ENCODE measurements around the gene MS4A15. TPM values are rescaled to one million over a fixed set of nuclear protein-coding genes. Genes with fewer than 3 reads are reported as not detected.
A peak's percentile ranks its signal among the peaks of the same experiment; 100 is the strongest.
"Not testable (repeated sequence)": the region's sequence is repeated elsewhere in the genome, so short reads cannot be mapped to it uniquely, and the experiment has no call there.

Gene MS4A15
- polyA plus RNA-seq (2013): not detected

GRCh38 chr11:60756307-60757032, at the start of gene MS4A15:
Gene MS4A15, plus strand, starts transcription at chr11:60756867. Its CDS starts 6,867 bp downstream, at chr11:60763734.
- POLR2A ChIA-PET: no interaction called here
- 70% methylated on average over 11 of the region's 14 CpGs for WGBS (ENCODE audit: insufficient coverage)
- peak; percentile 52 to 77 (median 75) for DNase-seq

GRCh38 chr11:60706931-60707330, 49.7 kb upstream of the MS4A15 start:
- H3K27ac ChIP-seq (ENCODE audit: insufficient read depth in 1 of 2, low read depth in 1 of 2, low read length in 2 of 2, poor library complexity in 1 of 2, severe bottlenecking in 2 of 2): no peak overlapping the region
- no peaks in the 10 kb centered on the region for H3K36me3 ChIP-seq (ENCODE audit: control insufficient read depth in 4 of 4, insufficient read depth in 4 of 4, low read length in 3 of 4)
- ChIA-PET POLR2A (no interaction called here), CTCF (interaction anchor here (0.7 kb wide), 1 partner anchor 178 kb away, joined by 3 read pairs; no protein-coding TSS in a partner anchor)
- WGBS (ENCODE audit: insufficient coverage): 92% methylated on average over 4 of the region's 5 CpGs
- H3K4me1 ChIP-seq (ENCODE audit: control extremely low read depth in 1 of 4, control insufficient read depth in 4 of 4, insufficient read depth in 4 of 4, low read length in 3 of 4): no peaks in the 10 kb centered on the region
- peaks cover 0 to 2% (median 0%) of the 10 kb centered on the region in 5 experiments for H3K27me3 ChIP-seq (replicated peaks in 2 of 5; ENCODE audit: control insufficient read depth in 4 of 5, insufficient read depth in 5 of 5, low read length in 4 of 5)
- H3K4me3 ChIP-seq (ENCODE audit: control insufficient read depth in 1 of 7, extremely low read depth in 1 of 7, insufficient read depth in 4 of 7, low read depth in 2 of 7, low read length in 6 of 7): no peak overlapping the region
- no peaks in the 10 kb centered on the region for H3K9me3 ChIP-seq (ENCODE audit: control extremely low read depth in 1 of 5, control insufficient read depth in 4 of 5, insufficient read depth in 2 of 5, low read depth in 1 of 5, low read length in 4 of 5)
- no peak for DNase-seq

More at GRCh38 chr11:60756307-60757032, at the start of gene MS4A15:
- no peaks in the 10 kb centered on the region for H3K9me3 ChIP-seq (ENCODE audit: control extremely low read depth in 1 of 5, control insufficient read depth in 4 of 5, insufficient read depth in 2 of 5, low read depth in 1 of 5, low read length in 4 of 5)
- no peak within 1 kb of the TSS for H3K27ac ChIP-seq (ENCODE audit: insufficient read depth in 1 of 2, low read depth in 1 of 2, low read length in 2 of 2, poor library complexity in 1 of 2, severe bottlenecking in 2 of 2)
- H3K36me3 ChIP-seq (ENCODE audit: control insufficient read depth in 4 of 4, insufficient read depth in 4 of 4, low read length in 3 of 4): no peaks in the 10 kb centered on the region
- peaks cover 0 to 5% (median 2%) of the 10 kb centered on the region in 5 experiments for H3K27me3 ChIP-seq (replicated peaks in 2 of 5; ENCODE audit: control insufficient read depth in 4 of 5, insufficient read depth in 5 of 5, low read length in 4 of 5)
- CTCF ChIA-PET: interaction anchor here (1.2 to 1.7 kb wide), 4 partner anchors 9 to 55 kb away, joined by 3 to 10 read pairs (median 4); no protein-coding TSS in a partner anchor
- H3K4me3 ChIP-seq (ENCODE audit: control insufficient read depth in 1 of 7, extremely low read depth in 1 of 7, insufficient read depth in 4 of 7, low read depth in 2 of 7, low read length in 6 of 7): no peak within 1 kb of the TSS
- H3K4me1 ChIP-seq (ENCODE audit: control extremely low read depth in 1 of 4, control insufficient read depth in 4 of 4, insufficient read depth in 4 of 4, low read length in 3 of 4): peaks cover 4 to 21% (median 15%) of the 10 kb centered on the region in 4 experiments

- no peak for DNase-seq
- 93% methylated on average over 4 of the region's 4 CpGs for WGBS (ENCODE audit: insufficient coverage)
- ChIA-PET CTCF (interaction anchor here (1.5 kb wide), 1 partner anchor 9 kb away, joined by 5 read pairs; no protein-coding TSS in a partner anchor), POLR2A (no interaction called here)
- H3K4me3 ChIP-seq (ENCODE audit: control insufficient read depth in 1 of 7, extremely low read depth in 1 of 7, insufficient read depth in 4 of 7, low read depth in 2 of 7, low read length in 6 of 7): no peak overlapping the region
- H3K27ac ChIP-seq (ENCODE audit: insufficient read depth in 1 of 2, low read depth in 1 of 2, low read length in 2 of 2, poor library complexity in 1 of 2, severe bottlenecking in 2 of 2): no peak overlapping the region
- no peaks in the 10 kb centered on the region for H3K4me1 ChIP-seq (ENCODE audit: control extremely low read depth in 1 of 4, control insufficient read depth in 4 of 4, insufficient read depth in 4 of 4, low read length in 3 of 4)
- H3K36me3 ChIP-seq (ENCODE audit: control insufficient read depth in 4 of 4, insufficient read depth in 4 of 4, low read length in 3 of 4): no peaks in the 10 kb centered on the region
- H3K9me3 ChIP-seq (ENCODE audit: control extremely low read depth in 1 of 5, control insufficient read depth in 4 of 5, insufficient read depth in 2 of 5, low read depth in 1 of 5, low read length in 4 of 5): no peaks in the 10 kb centered on the region
- peaks cover 0 to 2% (median 0%) of the 10 kb centered on the region in 5 experiments for H3K27me3 ChIP-seq (replicated peaks in 2 of 5; ENCODE audit: control insufficient read depth in 4 of 5, insufficient read depth in 5 of 5, low read length in 4 of 5)
These were observed 46.2 kb upstream of the MS4A15 start for GRCh38 chr11:60710482-60710881.

GRCh38 chr11:60711276-60711675, 45.4 kb upstream of the MS4A15 start:
- ChIA-PET POLR2A (no interaction called here), CTCF (interaction anchor here (1.5 kb wide), 1 partner anchor 10 kb away, joined by 5 read pairs; no protein-coding TSS in a partner anchor)
- DNase-seq: no peak
- Histone ChIP-seq H3K4me1 (ENCODE audit: control extremely low read depth in 1 of 4, control insufficient read depth in 4 of 4, insufficient read depth in 4 of 4, low read length in 3 of 4) (no peaks in the 10 kb centered on the region), H3K27me3 (replicated peaks in 2 of 5; ENCODE audit: control insufficient read depth in 4 of 5, insufficient read depth in 5 of 5, low read length in 4 of 5) (peaks cover 0 to 2% (median 0%) of the 10 kb centered on the region in 5 experiments), H3K27ac (ENCODE audit: insufficient read depth in 1 of 2, low read depth in 1 of 2, low read length in 2 of 2, poor library complexity in 1 of 2, severe bottlenecking in 2 of 2) (no peak overlapping the region), H3K9me3 (ENCODE audit: control extremely low read depth in 1 of 5, control insufficient read depth in 4 of 5, insufficient read depth in 2 of 5, low read depth in 1 of 5, low read length in 4 of 5) (no peaks in the 10 kb centered on the region), H3K4me3 (ENCODE audit: control insufficient read depth in 1 of 7, extremely low read depth in 1 of 7, insufficient read depth in 4 of 7, low read depth in 2 of 7, low read length in 6 of 7) (no peak overlapping the region), H3K36me3 (ENCODE audit: control insufficient read depth in 4 of 4, insufficient read depth in 4 of 4, low read length in 3 of 4) (no peaks in the 10 kb centered on the region)
- WGBS (ENCODE audit: insufficient coverage): 100% methylated on average over 4 of the region's 4 CpGs

- not testable (repeated sequence) for H3K27me3 ChIP-seq (replicated peaks in 2 of 5; ENCODE audit: control insufficient read depth in 4 of 5, insufficient read depth in 5 of 5, low read length in 4 of 5)
These were observed 43.2 kb upstream of the MS4A15 start for GRCh38 chr11:60713423-60713822.

GRCh38 chr11:60717956-60718355, 38.7 kb upstream of the MS4A15 start:
- H3K27ac ChIP-seq (ENCODE audit: insufficient read depth in 1 of 2, low read depth in 1 of 2, low read length in 2 of 2, poor library complexity in 1 of 2, severe bottlenecking in 2 of 2): no peak overlapping the region
- DNase-seq: no peak
- H3K4me3 ChIP-seq (ENCODE audit: control insufficient read depth in 1 of 7, extremely low read depth in 1 of 7, insufficient read depth in 4 of 7, low read depth in 2 of 7, low read length in 6 of 7): no peak overlapping the region
- H3K36me3 ChIP-seq (ENCODE audit: control insufficient read depth in 4 of 4, insufficient read depth in 4 of 4, low read length in 3 of 4): no peaks in the 10 kb centered on the region
- ChIA-PET POLR2A (no interaction called here), CTCF (interaction anchor here (0.8 kb wide), 1 partner anchor 17 kb away, joined by 3 read pairs; no protein-coding TSS in a partner anchor)
- peaks cover 0 to 5% (median 0%) of the 10 kb centered on the region in 5 experiments for H3K27me3 ChIP-seq (replicated peaks in 2 of 5; ENCODE audit: control insufficient read depth in 4 of 5, insufficient read depth in 5 of 5, low read length in 4 of 5)
- H3K4me1 ChIP-seq (ENCODE audit: control extremely low read depth in 1 of 4, control insufficient read depth in 4 of 4, insufficient read depth in 4 of 4, low read length in 3 of 4): no peaks in the 10 kb centered on the region
- H3K9me3 ChIP-seq (ENCODE audit: control extremely low read depth in 1 of 5, control insufficient read depth in 4 of 5, insufficient read depth in 2 of 5, low read depth in 1 of 5, low read length in 4 of 5): peaks cover 0 to 13% (median 7%) of the 10 kb centered on the region in 5 experiments
- 86% methylated on average over 4 of the region's 5 CpGs for WGBS (ENCODE audit: insufficient coverage)

More at GRCh38 chr11:60713423-60713822, 43.2 kb upstream of the MS4A15 start:
- CTCF ChIA-PET; H3K4me3 ChIP-seq (ENCODE audit: control insufficient read depth in 1 of 7, extremely low read depth in 1 of 7, insufficient read depth in 4 of 7, low read depth in 2 of 7, low read length in 6 of 7); POLR2A ChIA-PET; H3K4me1 ChIP-seq (ENCODE audit: control extremely low read depth in 1 of 4, control insufficient read depth in 4 of 4, insufficient read depth in 4 of 4, low read length in 3 of 4); DNase-seq; H3K27ac ChIP-seq (ENCODE audit: insufficient read depth in 1 of 2, low read depth in 1 of 2, low read length in 2 of 2, poor library complexity in 1 of 2, severe bottlenecking in 2 of 2); H3K36me3 ChIP-seq (ENCODE audit: control insufficient read depth in 4 of 4, insufficient read depth in 4 of 4, low read length in 3 of 4); H3K9me3 ChIP-seq (ENCODE audit: control extremely low read depth in 1 of 5, control insufficient read depth in 4 of 5, insufficient read depth in 2 of 5, low read depth in 1 of 5, low read length in 4 of 5): not testable (repeated sequence)
- WGBS (ENCODE audit: insufficient coverage): 38% methylated on average over 4 of the region's 6 CpGs
